Esophagus squamous epithelium (tissue), 5 donors: ENCODE results near the gene VWDE. TPM values are rescaled to one million over a fixed set of nuclear protein-coding genes. Genes with fewer than 3 reads are reported as not detected.
"Not testable (repeated sequence)": the region's sequence is repeated elsewhere in the genome, so short reads cannot be mapped to it uniquely, and the experiment has no call there.

Source experiments
- DNase-seq: peaks from one replicate; lab custom pipeline; 2025; lab: John Stamatoyannopoulos, UW
- H3K27ac ChIP-seq, 4 donors: fragments of 200-600 bp; sonication (generic); one replicate each; pipeline ENCODE4 v1.5.1; 2016 to 2019; ENCODE audit warnings: mild to moderate bottlenecking in 1 of 4
- H3K27me3 ChIP-seq, 4 donors: fragments of 200-600 bp; sonication (generic); 1 replicate in 3 of 4; 2 replicates in 1 of 4; pipeline versions ENCODE4 v1.5.1 to v1.6.0; 2017 to 2021; ENCODE audit warnings: antibody characterized with exemption in 1 of 4
- H3K36me3 ChIP-seq, 3 donors: fragments of 200-600 bp; sonication (generic); one replicate each; pipeline ENCODE4 v1.5.1; 2016 to 2019
- H3K4me1 ChIP-seq, 3 donors: fragments of 200-600 bp; sonication (generic); one replicate each; pipeline ENCODE4 v1.5.1; 2017 to 2019
- H3K4me3 ChIP-seq, 4 donors: fragments of 200-600 bp; sonication (generic); 1 replicate in 3 of 4; 2 replicates in 1 of 4; pipeline ENCODE4 v1.5.1; 2016 to 2019; ENCODE audit warnings: mild to moderate bottlenecking in 2 of 4, moderate library complexity in 1 of 4
- H3K9me3 ChIP-seq, 3 donors: fragments of 200-600 bp; sonication (generic); one replicate each; pipeline ENCODE4 v1.5.1; 2016 to 2019
- CTCF ChIP-seq, 6 experiments: fragments of 450-650 bp in 4 of 6; fragments of 200-600 bp in 2 of 6; sonication (generic) in 2 of 6; IDR thresholded peaks; one replicate each; pipeline ENCODE4 v1.5.1; 2016 to 2019; ENCODE audit warnings: antibody characterized with exemption in 6 of 6, mild to moderate bottlenecking in 4 of 6, moderate library complexity in 4 of 6
- POLR2A ChIP-seq, 4 donors: fragments of 450-650 bp; IDR thresholded peaks; one replicate each; pipeline ENCODE4 v1.6.1; 2017; ENCODE audit warnings: antibody characterized with exemption in 4 of 4, mild to moderate bottlenecking in 4 of 4, moderate library complexity in 3 of 4
- WGBS, 2 donors: methylation state at CpG; one replicate each; pipeline ENCODE4 v1.1.5; 2018; 5-methylcytosine and 5-hydroxymethylcytosine counted together
- intact Hi-C: fragments of 100-400 bp; cut with DNase I; formaldehyde crosslinking; loops from one replicate; pipeline ENCODE4 v1.15.0; 2022
- total RNA-seq, 4 donors: library from RNA; depleted of rRNA; stranded (reverse); fragments of >200 nt; gene quantifications; one replicate each; pipeline ENCODE4 v1.1.0, GENCODE V29; 2016
- donor health status: DM: yes; HTN: yes; CAD: no.

VWDE gene
- total RNA-seq, 4 donors from 2014 or later, result 0.62 to 2.9 (median 1.2) TPM

DNA sequence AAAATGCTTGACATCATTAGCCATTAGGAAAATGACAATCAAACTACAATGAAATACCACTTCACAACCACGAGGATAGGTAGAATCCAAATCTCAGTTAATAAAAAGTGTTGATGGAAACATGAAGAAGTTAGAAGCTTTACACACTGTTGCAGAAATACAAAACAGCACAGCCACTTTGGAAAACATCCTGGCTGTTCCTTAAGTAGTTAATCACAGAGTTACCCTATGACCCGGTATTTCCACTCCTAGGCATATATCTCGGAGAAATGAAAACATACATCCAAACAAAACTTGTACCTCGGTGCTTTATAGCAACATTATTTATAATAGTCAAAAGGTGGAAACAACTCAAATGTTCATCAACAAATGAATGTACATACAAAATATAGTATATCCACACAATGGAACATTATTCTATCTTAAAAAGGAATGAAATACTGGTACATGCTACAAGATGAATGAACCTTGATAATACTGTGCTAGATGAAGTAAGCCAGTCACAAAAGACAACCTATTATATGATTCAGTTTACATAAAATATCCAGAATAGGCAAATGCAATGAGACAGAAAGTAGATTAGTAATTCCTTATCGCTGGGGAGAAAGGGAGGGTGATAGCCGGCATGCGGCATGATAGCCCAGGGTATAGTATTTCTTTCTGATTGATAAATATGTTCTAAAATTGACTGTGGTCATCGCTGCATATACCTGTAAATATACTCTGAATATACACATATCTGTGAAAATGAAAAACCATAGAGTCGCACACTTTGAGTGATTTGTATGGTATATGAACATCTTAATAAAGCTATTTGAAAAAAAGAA, 1.9 kb downstream of the VWDE start:
- peaks cover 0 to 23% (median 0%) of the 10 kb centered on the region in 4 donors for H3K27me3 ChIP-seq
- TF ChIP-seq CTCF (IDR thresholded peaks at IDR 0.05) (no peak), POLR2A (IDR thresholded peaks at IDR 0.05) (no peak)
- H3K4me3 ChIP-seq, result no peak overlapping the region
- no peak overlapping the region for H3K27ac ChIP-seq
- H3K36me3 ChIP-seq, result no peaks in the 10 kb centered on the region
- WGBS, 2 donors, result 74 to 83% methylated on average over 9 of the region's 9 CpGs
- DNase-seq, result no peak
- intact Hi-C loops, result no loop called here
- no peaks in the 10 kb centered on the region for H3K9me3 ChIP-seq
- peaks cover 0 to 16% (median 0%) of the 10 kb centered on the region in 3 donors for H3K4me1 ChIP-seq

DNA sequence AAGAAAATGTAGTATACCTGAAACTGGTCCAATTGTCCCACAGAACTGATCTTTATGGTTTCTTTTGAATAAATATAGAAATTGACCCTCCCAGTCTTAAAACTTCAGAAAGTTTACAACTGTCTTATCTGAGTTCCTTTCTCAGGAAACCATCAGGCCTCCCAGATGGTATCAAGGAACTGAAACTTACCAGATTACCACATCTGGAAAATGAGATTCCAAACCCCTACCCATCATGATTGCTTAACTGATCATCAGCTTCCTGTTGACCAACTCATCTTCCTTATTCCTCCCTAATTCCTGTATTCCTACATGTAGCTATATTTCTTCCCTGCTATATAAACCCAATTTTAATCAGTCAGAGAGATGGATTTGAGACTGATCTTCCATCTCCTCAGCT, 5.5 kb downstream of the VWDE start:
- Histone ChIP-seq H3K4me3 (no peak overlapping the region), H3K9me3 (no peaks in the 10 kb centered on the region), H3K27ac (no peak overlapping the region), H3K27me3 (peaks cover 0 to 8% (median 0%) of the 10 kb centered on the region in 4 donors), H3K4me1 (peaks cover 0 to 5% (median 0%) of the 10 kb centered on the region in 3 donors), H3K36me3 (no peaks in the 10 kb centered on the region)
- intact Hi-C loops, result loop anchor here (10.0 kb wide), 1 partner anchor 97 kb away; no protein-coding TSS in a partner anchor
- no peak for DNase-seq
- TF ChIP-seq POLR2A (IDR thresholded peaks at IDR 0.05), result no peak
- no peak for TF ChIP-seq CTCF (IDR thresholded peaks at IDR 0.05)

DNA sequence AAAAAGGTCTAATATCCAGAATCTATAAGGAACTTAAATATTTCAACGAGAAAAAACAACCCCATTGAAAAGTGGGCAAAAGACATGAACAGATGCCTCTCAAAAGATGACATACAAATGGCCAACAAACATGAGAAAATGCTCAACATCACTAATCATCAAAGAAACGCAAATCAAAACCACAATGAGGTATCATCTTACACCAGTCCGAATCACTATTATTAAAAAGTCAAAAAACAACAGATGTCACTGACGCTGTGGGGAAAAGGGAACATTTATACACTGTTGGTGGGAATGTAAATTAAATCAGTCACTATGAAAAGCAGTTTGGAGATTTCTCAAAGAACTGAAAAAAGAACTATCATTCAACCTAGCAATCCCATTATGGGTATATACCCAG, 6.0 kb downstream of the VWDE start:
- TF ChIP-seq POLR2A (IDR thresholded peaks at IDR 0.05), result no peak
- TF ChIP-seq CTCF (IDR thresholded peaks at IDR 0.05), result no peak
- Histone ChIP-seq H3K27me3 (peaks cover 0 to 7% (median 0%) of the 10 kb centered on the region in 4 donors), H3K27ac (no peak overlapping the region), H3K36me3 (no peaks in the 10 kb centered on the region), H3K4me3 (no peak overlapping the region), H3K9me3 (no peaks in the 10 kb centered on the region), H3K4me1 (peaks cover 0 to under 1% (median 0%) of the 10 kb centered on the region in 3 donors)
- intact Hi-C loops, result loop anchor here (10.0 kb wide), 1 partner anchor 97 kb away; no protein-coding TSS in a partner anchor
- WGBS, 2 donors, result 89 to 91% methylated on average over 4 of the region's 4 CpGs
- no peak for DNase-seq

DNA sequence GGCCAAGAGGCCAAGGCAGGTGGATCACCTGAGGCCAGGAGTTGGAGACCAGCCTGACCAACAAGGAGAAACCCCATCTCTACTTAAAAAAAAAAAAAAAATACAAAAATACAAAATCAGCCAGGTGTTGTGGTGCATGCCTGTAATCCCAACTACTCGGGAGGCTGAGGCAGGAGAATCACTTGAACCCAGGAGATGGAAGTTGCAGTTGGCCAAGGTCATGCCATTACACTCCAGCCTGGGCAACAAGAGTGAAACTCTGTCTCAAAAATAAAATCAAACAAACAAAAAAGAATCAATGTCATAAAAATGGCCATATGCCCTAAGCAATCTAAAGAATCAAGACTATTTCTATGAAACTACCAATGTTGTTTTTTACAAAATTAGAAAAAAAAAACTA, 7.0 kb downstream of the VWDE start:
- DNase-seq, H3K36me3 ChIP-seq, H3K27ac ChIP-seq, H3K4me1 ChIP-seq, H3K9me3 ChIP-seq, H3K4me3 ChIP-seq, H3K27me3 ChIP-seq: not testable (repeated sequence)
- WGBS, 2 donors, result 38 to 43% methylated on average over 1 of the region's 1 CpG
- intact Hi-C loops, result loop anchor here (10.0 kb wide), 1 partner anchor 98 kb away; no protein-coding TSS in a partner anchor

- no peak overlapping the region for H3K27ac ChIP-seq
- no peaks in the 10 kb centered on the region for H3K9me3 ChIP-seq
- intact Hi-C loops, result loop anchor here (10.0 kb wide), 1 partner anchor 103 kb away; no protein-coding TSS in a partner anchor
- DNase-seq, result no peak
- H3K4me3 ChIP-seq, result no peak overlapping the region
- H3K36me3 ChIP-seq, result no peaks in the 10 kb centered on the region
- TF ChIP-seq POLR2A (IDR thresholded peaks at IDR 0.05) (no peak), CTCF (IDR thresholded peaks at IDR 0.05) (no peak)
- no peaks in the 10 kb centered on the region for H3K27me3 ChIP-seq
- WGBS, 2 donors, result 63 to 67% methylated on average over 5 of the region's 5 CpGs
- H3K4me1 ChIP-seq, result peaks cover 0 to 5% (median 0%) of the 10 kb centered on the region in 3 donors
These were observed 11.6 kb downstream of the VWDE start for GRCh38 chr7:12391922-12392615.
